ENCODE results near the gene SUCLG2.

The SUCLG2 gene

GRCh38 chr3:67580430-67581000, 73.9 kb downstream of the SUCLG2 start:
- no peaks in the 10 kb centered on the region for H4K20me1 ChIP-seq (ENCODE audit: insufficient read depth, low read length)
- no peak overlapping the region for H2AFZ ChIP-seq (ENCODE audit: low read length)
- peaks cover 10% of the 10 kb centered on the region for H3K79me2 ChIP-seq (ENCODE audit: low read length)
- H3K9me2 ChIP-seq (replicated peaks; ENCODE audit: insufficient read depth, low read length) = no peaks in the 10 kb centered on the region
- H3K9ac ChIP-seq (ENCODE audit: low read length) = no peak overlapping the region
- TF ChIP-seq EZH2phosphoT487 (IDR thresholded peaks at IDR 0.05; ENCODE audit: low read length) (no peak), CTCF (IDR thresholded peaks at IDR 0.05; ENCODE audit: low read length) (no peak), EZH2 (optimal IDR thresholded peaks at IDR 0.05; ENCODE audit: low read depth, low read length) (no peak)
- H3K4me2 ChIP-seq (ENCODE audit: low read depth, low read length) = no peak overlapping the region
- no peak overlapping the region for H3K27ac ChIP-seq (ENCODE audit: low read length)
- no peaks in the 10 kb centered on the region for H3K36me3 ChIP-seq (replicated peaks; ENCODE audit: insufficient read depth, low read length)
- no peaks in the 10 kb centered on the region for H3K9me3 ChIP-seq (replicated peaks; ENCODE audit: insufficient read depth, low read length)
- no peaks in the 10 kb centered on the region for H3K27me3 ChIP-seq (replicated peaks; ENCODE audit: insufficient read depth, low read length)
- DNase-seq = no peak
- H3F3A ChIP-seq (ENCODE audit: insufficient read depth, low read length) = no peaks in the 10 kb centered on the region
- no peaks in the 10 kb centered on the region for H3K4me1 ChIP-seq (ENCODE audit: low read length)
- H3K4me3 ChIP-seq (ENCODE audit: low read length) = no peak overlapping the region

DNA sequence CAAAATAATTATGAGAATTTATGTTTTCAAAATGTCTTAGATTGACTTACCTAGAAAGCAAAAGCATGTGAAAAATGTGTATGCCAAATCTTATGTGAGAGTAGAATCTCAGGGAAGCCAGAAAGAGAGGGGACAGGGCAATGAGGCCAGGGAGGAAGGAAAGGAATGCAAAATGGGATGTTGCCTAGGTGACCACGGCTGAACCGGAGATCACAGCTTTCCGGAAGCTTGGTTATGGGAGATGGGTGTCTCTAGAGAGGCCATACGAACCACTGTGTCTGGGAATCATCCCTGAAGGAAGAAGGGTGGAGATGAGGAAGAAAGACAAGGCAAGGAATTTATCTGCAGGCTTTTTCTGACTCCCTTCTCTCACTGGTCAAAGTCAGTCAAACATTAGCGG, 76.0 kb downstream of the SUCLG2 start:
- no peaks in the 10 kb centered on the region for H3K9me2 ChIP-seq (replicated peaks; ENCODE audit: insufficient read depth, low read length)
- H3K9me3 ChIP-seq (replicated peaks; ENCODE audit: insufficient read depth, low read length) = no peaks in the 10 kb centered on the region
- no peak overlapping the region for H3K9ac ChIP-seq (ENCODE audit: low read length)
- no peak overlapping the region for H2AFZ ChIP-seq (ENCODE audit: low read length)
- no peak overlapping the region for H3K27ac ChIP-seq (ENCODE audit: low read length)
- H3K36me3 ChIP-seq (replicated peaks; ENCODE audit: insufficient read depth, low read length) = no peaks in the 10 kb centered on the region
- H3K27me3 ChIP-seq (replicated peaks; ENCODE audit: insufficient read depth, low read length) = no peaks in the 10 kb centered on the region
- H3K4me3 ChIP-seq (ENCODE audit: low read length) = no peak overlapping the region
- H3F3A ChIP-seq (ENCODE audit: insufficient read depth, low read length) = no peaks in the 10 kb centered on the region
- H3K79me2 ChIP-seq (ENCODE audit: low read length) = peaks cover 5% of the 10 kb centered on the region; the same call in 1 of the 2 replicates
- no peaks in the 10 kb centered on the region for H4K20me1 ChIP-seq (ENCODE audit: insufficient read depth, low read length)
- DNase-seq = no peak
- H3K4me2 ChIP-seq (ENCODE audit: low read depth, low read length) = no peak overlapping the region
- no peaks in the 10 kb centered on the region for H3K4me1 ChIP-seq (ENCODE audit: low read length)
- TF ChIP-seq CTCF (IDR thresholded peaks at IDR 0.05; ENCODE audit: low read length) (no peak), EZH2phosphoT487 (IDR thresholded peaks at IDR 0.05; ENCODE audit: low read length) (no peak), EZH2 (optimal IDR thresholded peaks at IDR 0.05; ENCODE audit: low read depth, low read length) (no peak)

DNA sequence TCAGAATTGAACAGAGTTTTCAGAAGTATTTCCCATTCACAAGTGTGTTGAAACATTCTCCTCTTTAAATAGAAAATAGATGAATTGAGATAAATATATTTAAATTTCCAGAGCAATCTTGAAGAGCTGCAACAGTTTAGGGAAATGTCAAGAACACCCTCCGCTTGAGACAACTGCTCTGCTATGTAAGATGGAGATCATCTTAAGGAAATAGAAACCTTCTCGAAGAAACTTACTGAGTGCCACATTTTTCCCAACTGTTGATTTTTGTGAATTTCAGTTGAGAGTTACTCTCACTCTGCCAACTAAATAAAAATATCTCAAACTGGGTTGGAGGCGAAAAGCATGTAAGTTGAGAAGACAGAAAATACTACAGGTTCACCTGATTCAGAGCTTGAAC, 78.0 kb downstream of the SUCLG2 start:
- no peak for DNase-seq
- no peaks in the 10 kb centered on the region for H3F3A ChIP-seq (ENCODE audit: insufficient read depth, low read length)
- H4K20me1 ChIP-seq (ENCODE audit: insufficient read depth, low read length) = no peaks in the 10 kb centered on the region
- no peaks in the 10 kb centered on the region for H3K9me2 ChIP-seq (replicated peaks; ENCODE audit: insufficient read depth, low read length)
- no peaks in the 10 kb centered on the region for H3K36me3 ChIP-seq (replicated peaks; ENCODE audit: insufficient read depth, low read length)
- H3K4me1 ChIP-seq (ENCODE audit: low read length) = no peaks in the 10 kb centered on the region
- H3K27ac ChIP-seq (ENCODE audit: low read length) = no peak overlapping the region
- H2AFZ ChIP-seq (ENCODE audit: low read length) = no peak overlapping the region
- no peaks in the 10 kb centered on the region for H3K9me3 ChIP-seq (replicated peaks; ENCODE audit: insufficient read depth, low read length)
- no peaks in the 10 kb centered on the region for H3K27me3 ChIP-seq (replicated peaks; ENCODE audit: insufficient read depth, low read length)
- no peak overlapping the region for H3K4me2 ChIP-seq (ENCODE audit: low read depth, low read length)
- no peak overlapping the region for H3K4me3 ChIP-seq (ENCODE audit: low read length)
- H3K9ac ChIP-seq (ENCODE audit: low read length) = no peak overlapping the region
- no peaks in the 10 kb centered on the region for H3K79me2 ChIP-seq (ENCODE audit: low read length)
- TF ChIP-seq EZH2 (optimal IDR thresholded peaks at IDR 0.05; ENCODE audit: low read depth, low read length) = no peak

DNA sequence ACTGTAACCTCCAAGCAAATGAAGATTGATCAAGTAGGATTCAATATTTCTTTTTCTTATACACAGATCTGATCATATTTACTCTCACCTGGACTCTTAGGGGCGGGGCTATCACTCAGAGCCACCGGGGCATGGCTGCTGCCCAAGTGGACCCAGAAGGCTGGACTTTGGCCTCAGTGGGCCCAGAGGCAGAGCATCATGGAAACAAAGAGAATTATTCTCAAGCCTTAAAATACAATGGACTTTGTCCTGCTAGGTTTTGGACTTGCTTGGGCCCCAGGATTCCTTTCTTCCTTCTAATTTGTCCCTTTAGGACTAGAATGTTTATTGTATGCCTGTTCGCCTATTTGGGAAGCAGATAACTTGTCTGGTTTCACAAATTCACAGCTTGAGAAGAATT, 85.1 kb downstream of the SUCLG2 start:
- no peak for DNase-seq
- TF ChIP-seq EZH2 (optimal IDR thresholded peaks at IDR 0.05; ENCODE audit: low read depth, low read length) = no peak
- no peak for TF ChIP-seq CTCF (IDR thresholded peaks at IDR 0.05; ENCODE audit: low read length)
- TF ChIP-seq EZH2phosphoT487 (IDR thresholded peaks at IDR 0.05; ENCODE audit: low read length) = no peak
- Histone ChIP-seq H3K27ac (ENCODE audit: low read length) (no peak overlapping the region), H3K4me2 (ENCODE audit: low read depth, low read length) (no peak overlapping the region), H3K4me3 (ENCODE audit: low read length) (no peak overlapping the region), H2AFZ (ENCODE audit: low read length) (no peak overlapping the region), H3F3A (ENCODE audit: insufficient read depth, low read length) (no peaks in the 10 kb centered on the region), H3K4me1 (ENCODE audit: low read length) (no peaks in the 10 kb centered on the region), H3K79me2 (ENCODE audit: low read length) (no peaks in the 10 kb centered on the region), H3K9me2 (replicated peaks; ENCODE audit: insufficient read depth, low read length) (no peaks in the 10 kb centered on the region), H3K9ac (ENCODE audit: low read length) (no peak overlapping the region), H3K9me3 (replicated peaks; ENCODE audit: insufficient read depth, low read length) (no peaks in the 10 kb centered on the region), H3K27me3 (replicated peaks; ENCODE audit: insufficient read depth, low read length) (no peaks in the 10 kb centered on the region), H3K36me3 (replicated peaks; ENCODE audit: insufficient read depth, low read length) (no peaks in the 10 kb centered on the region), H4K20me1 (ENCODE audit: insufficient read depth, low read length) (no peaks in the 10 kb centered on the region)

All from MM.1S (cell line).